Spleen (tissue), 11 donors: ENCODE measurements around the gene DLST. TPM values are rescaled to one million over a fixed set of nuclear protein-coding genes. Genes with fewer than 3 reads are reported as not detected.

Experiments used
- DNase-seq: peaks from one replicate; pipeline ENCODE4 v3.0.0-alpha.2; 2020
- H3K27ac ChIP-seq, 8 donors: fragments of 200-600 bp; sonication (generic) in 7 of 8; 1 replicate in 4 of 8; 2 replicates in 4 of 8; pipeline versions ENCODE4 v1.5.0 to v1.8.0; 2016 to 2021; ENCODE audit warnings: inconsistent platforms in 4 of 8, mild to moderate bottlenecking in 4 of 8, moderate library complexity in 1 of 8
- H3K27me3 ChIP-seq, 7 donors: fragments of 200-600 bp; sonication (generic) in 6 of 7; replicated peaks in 1 of 7; 1 replicate in 4 of 7; 2 replicates in 3 of 7; pipeline versions ENCODE4 v1.5.0 to v1.8.0; 2016 to 2021; ENCODE audit warnings: inconsistent platforms in 3 of 7, mild to moderate bottlenecking in 1 of 7
- H3K36me3 ChIP-seq, 6 donors: fragments of 200-600 bp; sonication (generic) in 5 of 6; 1 replicate in 4 of 6; 2 replicates in 2 of 6; pipeline versions ENCODE4 v1.5.0 to v1.8.0; 2016 to 2021; ENCODE audit warnings: inconsistent platforms in 2 of 6
- H3K4me1 ChIP-seq, 6 donors: fragments of 200-600 bp; sonication (generic) in 5 of 6; 1 replicate in 3 of 6; 2 replicates in 3 of 6; pipeline versions ENCODE4 v1.5.0 to v1.8.0; 2016 to 2021; ENCODE audit warnings: inconsistent platforms in 3 of 6
- H3K4me3 ChIP-seq, 8 donors: fragments of 200-600 bp; sonication (generic) in 7 of 8; 1 replicate in 4 of 8; 2 replicates in 4 of 8; pipeline versions ENCODE4 v1.5.0 to v1.8.0; 2016 to 2021; ENCODE audit warnings: inconsistent platforms in 4 of 8, mild to moderate bottlenecking in 4 of 8, moderate library complexity in 2 of 8
- H3K9me3 ChIP-seq, 8 donors: fragments of 200-600 bp; sonication (generic) in 7 of 8; 1 replicate in 4 of 8; 2 replicates in 4 of 8; pipeline versions ENCODE4 v1.5.0 to v1.8.0; 2016 to 2021; ENCODE audit warnings: inconsistent platforms in 4 of 8
- CTCF ChIP-seq, 11 experiments: fragments of 200-600 bp in 7 of 11; fragments of 450-650 bp in 4 of 11; sonication (generic) in 4 of 11; IDR thresholded peaks in 8 of 11; conservative IDR thresholded peaks in 3 of 11; 1 replicate in 7 of 11; 2 replicates in 4 of 11; pipeline versions ENCODE4 v1.4.0 to v1.8.0; 2016 to 2021; ENCODE audit warnings: antibody characterized with exemption in 11 of 11, inconsistent platforms in 4 of 11, mild to moderate bottlenecking in 1 of 11
- POLR2A ChIP-seq, 3 donors: fragments of 450-650 bp; IDR thresholded peaks; one replicate each; pipeline ENCODE4 v1.5.1; 2017; ENCODE audit warnings: antibody characterized with exemption in 3 of 3, mild to moderate bottlenecking in 1 of 3
- POLR2AphosphoS5 ChIP-seq, 3 donors: sonication (generic); formaldehyde crosslinking; IDR thresholded peaks; one replicate each; pipeline ENCODE4 v1.5.1; 2017; ENCODE audit warnings: antibody characterized with exemption in 3 of 3
- WGBS, 5 donors: extraction: QIAGEN DNeasy Blood & Tissue Kit in 3 of 5; methylation state at CpG; one replicate each; pipeline versions ENCODE4 v1.1.5 to v1.1.7; 2013 to 2018; 5-methylcytosine and 5-hydroxymethylcytosine counted together
- intact Hi-C: fragments of 100-400 bp; cut with DNase I; formaldehyde crosslinking; loops from one replicate; pipeline ENCODE4 v1.15.0; 2023; ENCODE audit warnings: low total_unique reads
- polyA plus RNA-seq, 3 donors: library from polyadenylated mRNA; stranded (reverse); fragments of 200-250 nt; gene quantifications; one replicate each; pipeline ENCODE4 v1.2.1, GENCODE V29; 2013
- total RNA-seq, 7 donors: library from RNA; depleted of rRNA in 3 of 7; stranded (reverse); fragments of >200 nt in 3 of 7; fragmentation: NEBNext Ultra II Directional in 4 of 7; extraction: Animal tissue kit (Norgen Biotek cat#: 25700) in 4 of 7; gene quantifications; one replicate each; pipeline versions ENCODE4 v1.1.0 to v1.2.1, GENCODE V29; 2016 to 2021
- donor health status: healthy with polysubstance abuse.
- donor health status: DM: no; HTN: no; CAD: no; lungs with moderate emphysema.
- donor health status: DM: no; HTN: no; CAD: no.
- donor health status: Bipolar disorder and iron deficiency.
- donor health status: healthy.
- donor health status: DM: no; HTN: no; CAD: no.
- donor health status: DM: yes; HTN: yes; CAD: no.

The DLST gene
- total and polyA plus RNA-seq, 10 donors, result 33.1 to 80.0 (median 74.7) TPM

GRCh38 chr14:74846168-74846567 is 35.5 kb upstream of the DLST start:
- Histone ChIP-seq H3K9me3 (no peaks in the 10 kb centered on the region), H3K36me3 (no peaks in the 10 kb centered on the region), H3K27ac (no peak overlapping the region), H3K27me3 (no peaks in the 10 kb centered on the region), H3K4me3 (no peak overlapping the region), H3K4me1 (peaks cover 4 to 18% (median 11%) of the 10 kb centered on the region in 6 donors)
- no peak for DNase-seq
- intact Hi-C loops, result no loop called here
- TF ChIP-seq POLR2AphosphoS5 (IDR thresholded peaks at IDR 0.05) (no peak), CTCF (IDR thresholded peaks at IDR 0.05 in 8 of 11, conservative IDR thresholded peaks at IDR 0.05 in 3 of 11) (no peak), POLR2A (IDR thresholded peaks at IDR 0.05) (no peak)
- 74 to 86% (median 79%) methylated on average over 3 of the region's 3 CpGs for WGBS, 5 donors

- Histone ChIP-seq H3K27ac (no peak overlapping the region), H3K36me3 (no peaks in the 10 kb centered on the region), H3K4me3 (no peak overlapping the region), H3K27me3 (no peaks in the 10 kb centered on the region), H3K4me1 (peaks cover 0 to 9% (median 2%) of the 10 kb centered on the region in 6 donors), H3K9me3 (no peaks in the 10 kb centered on the region)
- intact Hi-C loops, result no loop called here
- no peak for DNase-seq
- TF ChIP-seq POLR2A (IDR thresholded peaks at IDR 0.05) (no peak), CTCF (IDR thresholded peaks at IDR 0.05 in 8 of 11, conservative IDR thresholded peaks at IDR 0.05 in 3 of 11) (no peak), POLR2AphosphoS5 (IDR thresholded peaks at IDR 0.05) (no peak)
- WGBS, 5 donors, result 93 to 97% (median 97%) methylated on average over 1 of the region's 1 CpG
These were observed 34.6 kb upstream of the DLST start for GRCh38 chr14:74846968-74847665.

GRCh38 chr14:74848768-74849167 is 32.9 kb upstream of the DLST start:
- WGBS, 5 donors, result 75 to 88% (median 85%) methylated on average over 2 of the region's 2 CpGs
- no peak overlapping the region for H3K27ac ChIP-seq
- no peaks in the 10 kb centered on the region for H3K27me3 ChIP-seq
- no peak for DNase-seq
- H3K36me3 ChIP-seq, result no peaks in the 10 kb centered on the region
- no peak overlapping the region for H3K4me3 ChIP-seq
- intact Hi-C loops, result no loop called here
- no peak for TF ChIP-seq CTCF (IDR thresholded peaks at IDR 0.05 in 8 of 11, conservative IDR thresholded peaks at IDR 0.05 in 3 of 11)
- H3K4me1 ChIP-seq, result peaks cover 0 to 16% (median 8%) of the 10 kb centered on the region in 6 donors
- no peaks in the 10 kb centered on the region for H3K9me3 ChIP-seq

- TF ChIP-seq POLR2A (IDR thresholded peaks at IDR 0.05) (no peak), POLR2AphosphoS5 (IDR thresholded peaks at IDR 0.05) (peak in 1 of 3 donors; percentile 35)
- peaks cover 0 to 39% (median 16%) of the 10 kb centered on the region in 6 donors for H3K4me1 ChIP-seq
- no peaks in the 10 kb centered on the region for H3K36me3 ChIP-seq
- 41 to 84% (median 81%) methylated on average over 2 of the region's 2 CpGs for WGBS, 5 donors
- no peaks in the 10 kb centered on the region for H3K27me3 ChIP-seq
- H3K4me3 ChIP-seq, result no peak overlapping the region
- intact Hi-C loops, result no loop called here
- H3K9me3 ChIP-seq, result no peaks in the 10 kb centered on the region
- no peak for DNase-seq
- peak overlapping the region in 3 of 8 donors; percentile 14 to 75 (median 31) for H3K27ac ChIP-seq
These were observed 28.7 kb upstream of the DLST start for GRCh38 chr14:74852922-74853530.
